A549 (cell line): ENCODE measurements around the gene OXNAD1. TPM values are rescaled to one million over a fixed set of nuclear protein-coding genes. Genes with fewer than 3 reads are reported as not detected.

ENCODE experiments used
- ATAC-seq, 2 experiments: fragments of 200-7000 bp in 1 of 2; fragments of >200 bp in 1 of 2; cut with Nextera tagmentation in 1 of 2; cut with Tn5 transposase in 1 of 2; 3 replicates each; pipeline versions ENCODE4 v1.8.0 to v1.9.1; 2018 to 2020; ENCODE audit warnings: mild to moderate bottlenecking in 1 of 2, moderate library complexity in 1 of 2
- CTCF ChIA-PET: fragments of 300-600 bp; sonication (Branson Sonifier 250); formaldehyde crosslinking; extraction: SDS; loops from one replicate; lab custom pipeline; 2021; ENCODE audit warnings: antibody characterized with exemption, inconsistent platforms; lab: Yijun Ruan, JAX
- POLR2A ChIA-PET: fragments of 350-600 bp; formaldehyde crosslinking; extraction: SDS; loops from one replicate; lab custom pipeline; 2021; ENCODE audit warnings: antibody characterized with exemption, inconsistent platforms; lab: Yijun Ruan, JAX
- DNase-seq, 2 experiments: peaks; one replicate each; pipeline versions ENCODE4 v3.0.0 to v3.0.0-alpha.2; 2011 to 2016; ENCODE audit warnings: low read depth in 1 of 2, low spot score in 1 of 2
- FAIRE-seq: peaks from 2 replicates; lab custom pipeline; 2011; peaks lifted over from hg19 to GRCh38; lab: Jason Lieb, UNC
- H3K27ac ChIP-seq, 2 experiments: fragments of >200 bp; sonication (Bioruptor Twin); formaldehyde crosslinking; 3 replicates each; pipeline ENCODE4 v1.5.1; 2016 to 2017
- H3K4me1 ChIP-seq: fragments of >200 bp; sonication (Bioruptor Twin); formaldehyde crosslinking; 3 replicates; pipeline ENCODE4 v1.6.1; 2016
- H3K4me2 ChIP-seq: fragments of >200 bp; sonication (Bioruptor Twin); formaldehyde crosslinking; 3 replicates; pipeline ENCODE4 v1.6.1; 2016
- H3K4me3 ChIP-seq: fragments of >200 bp; sonication (Bioruptor Twin); formaldehyde crosslinking; 3 replicates; pipeline ENCODE4 v1.5.1; 2016
- H3K9me3 ChIP-seq: fragments of >200 bp; sonication (Bioruptor Twin); formaldehyde crosslinking; 3 replicates; pipeline ENCODE4 v1.6.1; 2016
- BHLHE40 ChIP-seq: IDR thresholded peaks from 2 replicates; pipeline ENCODE4 v1.6.1; 2012; ENCODE audit warnings: low read depth, low read length, inconsistent platforms
- CBX2 ChIP-seq: fragments of 200-600 bp; sonication (generic); IDR thresholded peaks from 2 replicates; pipeline ENCODE4 v1.6.1; 2016; ENCODE audit warnings: low read depth, mild to moderate bottlenecking, borderline replicate concordance
- CHD2 ChIP-seq: fragments of 150-350 bp; IDR thresholded peaks from 2 replicates; pipeline ENCODE4 v1.6.1; 2014; ENCODE audit warnings: low read length; ENCODE audit not compliant: partially characterized antibody
- EHF ChIP-seq: fragments of 250-450 bp; sonication (Bioruptor Pico); IDR thresholded peaks from 2 replicates; pipeline ENCODE4 v1.5.0; 2020; ENCODE audit warnings: mild to moderate bottlenecking
- HOXB13 ChIP-seq: fragments of 250-450 bp; sonication (Bioruptor Pico); IDR thresholded peaks from 2 replicates; pipeline ENCODE4 v1.5.0; 2020; ENCODE audit warnings: low read depth, mild to moderate bottlenecking, moderate library complexity
- KDM1A ChIP-seq: fragments of 200-600 bp; sonication (generic); IDR thresholded peaks from 2 replicates; pipeline ENCODE4 v1.6.1; 2016; ENCODE audit warnings: low read depth, mild to moderate bottlenecking
- KDM5A ChIP-seq: fragments of 200-600 bp; sonication (generic); IDR thresholded peaks from 2 replicates; pipeline ENCODE4 v1.6.1; 2016; ENCODE audit warnings: antibody characterized with exemption, mild to moderate bottlenecking
- MAFK ChIP-seq: fragments of 450-650 bp; IDR thresholded peaks from 2 replicates; pipeline ENCODE4 v1.6.1; 2014; ENCODE audit not compliant: partially characterized antibody
- MYC ChIP-seq: IDR thresholded peaks from 2 replicates; pipeline ENCODE4 v1.6.1; 2012; ENCODE audit warnings: mild to moderate bottlenecking, inconsistent platforms, low read length, improper control_type of control experiment, borderline replicate concordance
- NR3C1 ChIP-seq: fragments of >200 bp; sonication (Bioruptor Twin); formaldehyde crosslinking; IDR thresholded peaks from 3 replicates; pipeline ENCODE4 v1.6.1; 2017
- POLR2A ChIP-seq: IDR thresholded peaks from 2 replicates; pipeline ENCODE4 v1.6.1; 2012; ENCODE audit warnings: mild to moderate bottlenecking, low read length
- POLR2AphosphoS2 ChIP-seq: conservative IDR thresholded peaks from 2 replicates; pipeline ENCODE4 v1.6.1; 2012; ENCODE audit warnings: low read length, improper control_type of control experiment, inconsistent platforms
- RAD21 ChIP-seq, 2 experiments: fragments of >200 bp in 1 of 2; sonication (Bioruptor Twin) in 1 of 2; formaldehyde crosslinking in 1 of 2; IDR thresholded peaks in 1 of 2; conservative IDR thresholded peaks in 1 of 2; 2 replicates in 1 of 2; 3 replicates in 1 of 2; pipeline ENCODE4 v1.6.1; 2012 to 2018; ENCODE audit warnings: inconsistent platforms in 1 of 2
- RFX5 ChIP-seq: fragments of 450-650 bp; IDR thresholded peaks from 2 replicates; pipeline ENCODE4 v1.7.1; 2014; ENCODE audit warnings: antibody characterized with exemption, mild to moderate bottlenecking, moderate library complexity
- RNF2 ChIP-seq: fragments of 200-600 bp; sonication (generic); IDR thresholded peaks from 2 replicates; pipeline ENCODE4 v1.6.1; 2016; ENCODE audit warnings: low read depth, mild to moderate bottlenecking, antibody characterized with exemption, moderate library complexity, borderline replicate concordance
- SMC3 ChIP-seq: fragments of >200 bp; sonication (Bioruptor Twin); formaldehyde crosslinking; IDR thresholded peaks from 3 replicates; pipeline ENCODE4 v1.6.1; 2018; ENCODE audit warnings: inconsistent platforms
- TFCP2L1 ChIP-seq: fragments of 250-450 bp; sonication (Bioruptor Pico); IDR thresholded peaks from 2 replicates; pipeline ENCODE4 v1.5.0; 2021; ENCODE audit warnings: mild to moderate bottlenecking
- ZC3H11A ChIP-seq: fragments of 450-650 bp; IDR thresholded peaks from 2 replicates; pipeline ENCODE4 v1.6.1; 2014; ENCODE audit warnings: antibody characterized with exemption, mild to moderate bottlenecking
- ZNF302 ChIP-seq: fragments of 250-450 bp; sonication (Bioruptor Pico); IDR thresholded peaks from 2 replicates; pipeline ENCODE4 v1.9.0; 2021; ENCODE audit warnings: inconsistent platforms, mild to moderate bottlenecking, moderate library complexity
- WGBS: methylation state at CpG from one replicate; pipeline ENCODE4 v1.1.6; 2017; ENCODE audit errors: missing lambda C conversion rate; 5-methylcytosine and 5-hydroxymethylcytosine counted together
- polyA plus RNA-seq, 4 experiments: library from polyadenylated mRNA; depleted of rRNA in 3 of 4; stranded (reverse); fragments of >200 nt; fragmentation: RNase III in 1 of 4; extraction: RNeasy Plus Mini Kit Qiagen cat#74134 plus additional on column Dnase treatment in 1 of 4; gene quantifications; 2 replicates in 3 of 4; 3 replicates in 1 of 4; pipeline ENCODE4 v1.2.3, GENCODE V29; 2011 to 2017
- TF ChIP-seq, protein P1 (sequence below): IDR thresholded peaks from 2 replicates; pipeline ENCODE4 v1.6.1; 2012
- TF ChIP-seq, protein P2 (sequence below): fragments of 200-600 bp; sonication (generic); IDR thresholded peaks from 2 replicates; pipeline ENCODE4 v1.6.1; 2016; ENCODE audit warnings: antibody characterized with exemption, mild to moderate bottlenecking, moderate library complexity
- TF ChIP-seq, protein P3 (sequence below): fragments of 150-350 bp; IDR thresholded peaks from 2 replicates; pipeline ENCODE4 v1.6.1; 2014; ENCODE audit warnings: low read depth, mild to moderate bottlenecking, low read length
- TF ChIP-seq, protein P4 (sequence below): fragments of >200 bp; sonication (Bioruptor Twin); formaldehyde crosslinking; IDR thresholded peaks from 3 replicates; pipeline ENCODE4 v1.6.1; 2016

OXNAD1 gene
- polyA plus RNA-seq, 2 of the 4 experiments (the other 2 are of a cell fraction), result 8.8 to 25.9 TPM

DNA sequence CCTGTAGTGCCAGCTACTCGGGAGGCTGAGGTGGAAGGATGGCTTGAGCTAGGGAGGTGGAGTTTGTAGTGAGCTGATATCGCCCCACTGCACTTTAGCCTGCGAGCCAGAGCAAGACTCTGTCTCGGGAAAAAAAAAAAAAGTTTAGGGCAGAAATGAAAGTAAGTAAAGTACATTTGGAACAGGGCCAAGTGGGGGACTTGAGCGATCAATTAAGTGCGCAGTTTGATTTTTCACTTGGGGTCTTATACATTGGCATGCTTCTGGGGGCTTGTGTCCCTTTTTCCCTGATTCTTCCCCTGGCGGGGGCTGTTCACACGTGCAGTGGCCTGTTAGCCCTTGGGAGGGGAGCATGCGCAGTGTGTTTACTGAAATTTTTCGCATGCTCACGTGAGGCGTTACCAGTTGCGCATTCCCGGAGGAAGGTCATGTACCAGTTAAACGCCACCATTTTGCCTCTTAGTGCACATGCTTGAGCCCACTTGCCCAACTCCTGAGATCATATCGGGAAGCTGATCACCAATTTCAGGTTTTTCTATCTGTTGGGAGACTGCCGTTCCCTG lies 48.6 kb upstream of the OXNAD1 start:
- Histone ChIP-seq H3K4me3 (no peak overlapping the region), H3K9me3 (no peaks in the 10 kb centered on the region), H3K27ac (no peak overlapping the region), H3K4me2 (no peak overlapping the region), H3K4me1 (no peaks in the 10 kb centered on the region)
- no peak for DNase-seq
- 88% methylated on average over 17 of the region's 17 CpGs for WGBS
- no peak for FAIRE-seq
- no peak for ATAC-seq
- ChIA-PET POLR2A (no interaction called here), CTCF (interaction anchor here (0.6 kb wide), 2 partner anchors 28 to 31 kb away, joined by 3 read pairs; no protein-coding TSS in a partner anchor)
- TF ChIP-seq HOXB13 (CRISPR knock-in tag), result no peak
- TF ChIP-seq, protein P1, sequence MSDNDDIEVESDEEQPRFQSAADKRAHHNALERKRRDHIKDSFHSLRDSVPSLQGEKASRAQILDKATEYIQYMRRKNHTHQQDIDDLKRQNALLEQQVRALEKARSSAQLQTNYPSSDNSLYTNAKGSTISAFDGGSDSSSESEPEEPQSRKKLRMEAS, result no peak
- no peak for TF ChIP-seq POLR2A
- no peak for TF ChIP-seq RFX5
- no peak for TF ChIP-seq ZNF302 (CRISPR knock-in tag)
- no peak for TF ChIP-seq MYC
- TF ChIP-seq, all 56 proteins: peak for 0

DNA sequence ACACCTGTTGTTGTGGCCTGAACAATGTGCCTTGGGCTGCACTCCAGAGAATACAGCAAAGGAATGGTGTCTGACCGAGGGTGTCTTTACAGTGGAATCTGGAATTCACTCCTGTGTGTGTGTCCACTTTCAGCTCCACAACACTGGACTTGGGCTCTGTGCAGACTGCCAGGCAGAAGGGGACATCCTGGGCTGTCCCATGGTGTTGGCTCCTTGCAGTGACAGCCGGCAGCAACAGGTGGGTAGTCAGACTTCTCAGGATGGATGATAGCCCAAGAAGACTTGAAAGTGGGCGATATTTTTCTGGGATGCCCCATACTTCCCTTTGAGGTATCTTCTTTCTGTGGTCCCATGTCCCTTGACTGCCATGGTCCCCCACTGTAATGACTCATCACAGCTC lies 45.2 kb upstream of the OXNAD1 start:
- Histone ChIP-seq H3K4me3 (no peak overlapping the region), H3K27ac (no peak overlapping the region), H3K4me1 (no peaks in the 10 kb centered on the region), H3K9me3 (no peaks in the 10 kb centered on the region), H3K4me2 (no peak overlapping the region)
- ATAC-seq (no peak), DNase-seq (no peak), FAIRE-seq (no peak)
- WGBS, result 63% methylated on average over 3 of the region's 3 CpGs
- ChIA-PET CTCF (no interaction called here), POLR2A (no interaction called here)
- TF ChIP-seq POLR2AphosphoS2, result no peak
- no peak for TF ChIP-seq TFCP2L1 (CRISPR knock-in tag)
- TF ChIP-seq RAD21 (conservative IDR thresholded peaks at IDR 0.05 in 1 of 2, IDR thresholded peaks at IDR 0.05 in 1 of 2), result no peak
- TF ChIP-seq RNF2, result no peak
- TF ChIP-seq SMC3, result no peak
- TF ChIP-seq, protein P2, sequence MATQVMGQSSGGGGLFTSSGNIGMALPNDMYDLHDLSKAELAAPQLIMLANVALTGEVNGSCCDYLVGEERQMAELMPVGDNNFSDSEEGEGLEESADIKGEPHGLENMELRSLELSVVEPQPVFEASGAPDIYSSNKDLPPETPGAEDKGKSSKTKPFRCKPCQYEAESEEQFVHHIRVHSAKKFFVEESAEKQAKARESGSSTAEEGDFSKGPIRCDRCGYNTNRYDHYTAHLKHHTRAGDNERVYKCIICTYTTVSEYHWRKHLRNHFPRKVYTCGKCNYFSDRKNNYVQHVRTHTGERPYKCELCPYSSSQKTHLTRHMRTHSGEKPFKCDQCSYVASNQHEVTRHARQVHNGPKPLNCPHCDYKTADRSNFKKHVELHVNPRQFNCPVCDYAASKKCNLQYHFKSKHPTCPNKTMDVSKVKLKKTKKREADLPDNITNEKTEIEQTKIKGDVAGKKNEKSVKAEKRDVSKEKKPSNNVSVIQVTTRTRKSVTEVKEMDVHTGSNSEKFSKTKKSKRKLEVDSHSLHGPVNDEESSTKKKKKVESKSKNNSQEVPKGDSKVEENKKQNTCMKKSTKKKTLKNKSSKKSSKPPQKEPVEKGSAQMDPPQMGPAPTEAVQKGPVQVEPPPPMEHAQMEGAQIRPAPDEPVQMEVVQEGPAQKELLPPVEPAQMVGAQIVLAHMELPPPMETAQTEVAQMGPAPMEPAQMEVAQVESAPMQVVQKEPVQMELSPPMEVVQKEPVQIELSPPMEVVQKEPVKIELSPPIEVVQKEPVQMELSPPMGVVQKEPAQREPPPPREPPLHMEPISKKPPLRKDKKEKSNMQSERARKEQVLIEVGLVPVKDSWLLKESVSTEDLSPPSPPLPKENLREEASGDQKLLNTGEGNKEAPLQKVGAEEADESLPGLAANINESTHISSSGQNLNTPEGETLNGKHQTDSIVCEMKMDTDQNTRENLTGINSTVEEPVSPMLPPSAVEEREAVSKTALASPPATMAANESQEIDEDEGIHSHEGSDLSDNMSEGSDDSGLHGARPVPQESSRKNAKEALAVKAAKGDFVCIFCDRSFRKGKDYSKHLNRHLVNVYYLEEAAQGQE, result no peak
- TF ChIP-seq KDM1A, result no peak

DNA sequence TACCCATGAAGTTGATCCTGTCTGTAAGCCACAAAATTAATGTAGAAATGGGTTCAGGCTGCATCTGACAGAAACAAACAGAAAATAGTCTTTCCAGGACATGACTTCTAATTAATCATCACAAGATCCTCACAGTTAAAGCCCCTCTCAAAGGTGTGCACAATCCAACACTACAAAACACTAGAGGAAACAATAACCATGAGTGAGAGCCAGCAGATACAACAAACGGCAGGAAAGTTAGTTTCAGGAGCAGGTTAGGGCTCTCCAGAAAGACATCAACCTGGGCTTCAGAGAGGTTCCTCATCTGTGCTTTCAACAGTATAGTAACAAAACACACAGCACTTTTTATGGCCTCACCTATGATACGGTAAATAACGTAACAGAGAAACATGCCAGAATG lies 43.0 kb upstream of the OXNAD1 start:
- FAIRE-seq, result no peak

DNA sequence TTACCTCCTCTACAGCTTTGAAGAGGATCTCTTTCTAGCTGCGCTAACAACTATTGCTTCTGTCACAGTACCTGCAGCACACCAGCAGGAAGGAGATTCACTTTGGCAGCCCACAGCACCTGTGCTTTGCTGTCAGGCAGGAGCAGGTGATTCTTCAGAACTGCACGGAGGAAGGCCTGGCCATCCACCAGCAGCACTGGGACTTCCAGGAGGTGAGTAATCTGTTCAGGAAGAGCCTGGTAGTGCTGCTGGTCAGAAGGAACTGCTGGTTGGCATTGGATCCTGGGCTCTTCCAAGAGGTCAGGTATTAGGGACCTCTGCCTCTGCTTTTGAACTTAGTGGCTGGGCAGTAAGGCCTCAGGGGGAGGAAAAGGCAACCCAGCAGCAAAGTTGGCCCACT lies 42.5 kb upstream of the OXNAD1 start:
- TF ChIP-seq POLR2A (no peak), ZC3H11A (no peak), BHLHE40 (no peak), CBX2 (no peak), MAFK (no peak), EHF (CRISPR knock-in tag) (no peak), NR3C1 (no peak)
- TF ChIP-seq, protein P3, sequence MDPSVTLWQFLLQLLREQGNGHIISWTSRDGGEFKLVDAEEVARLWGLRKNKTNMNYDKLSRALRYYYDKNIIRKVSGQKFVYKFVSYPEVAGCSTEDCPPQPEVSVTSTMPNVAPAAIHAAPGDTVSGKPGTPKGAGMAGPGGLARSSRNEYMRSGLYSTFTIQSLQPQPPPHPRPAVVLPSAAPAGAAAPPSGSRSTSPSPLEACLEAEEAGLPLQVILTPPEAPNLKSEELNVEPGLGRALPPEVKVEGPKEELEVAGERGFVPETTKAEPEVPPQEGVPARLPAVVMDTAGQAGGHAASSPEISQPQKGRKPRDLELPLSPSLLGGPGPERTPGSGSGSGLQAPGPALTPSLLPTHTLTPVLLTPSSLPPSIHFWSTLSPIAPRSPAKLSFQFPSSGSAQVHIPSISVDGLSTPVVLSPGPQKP, result no peak
- TF ChIP-seq, protein P1, result no peak
- TF ChIP-seq, protein P4, sequence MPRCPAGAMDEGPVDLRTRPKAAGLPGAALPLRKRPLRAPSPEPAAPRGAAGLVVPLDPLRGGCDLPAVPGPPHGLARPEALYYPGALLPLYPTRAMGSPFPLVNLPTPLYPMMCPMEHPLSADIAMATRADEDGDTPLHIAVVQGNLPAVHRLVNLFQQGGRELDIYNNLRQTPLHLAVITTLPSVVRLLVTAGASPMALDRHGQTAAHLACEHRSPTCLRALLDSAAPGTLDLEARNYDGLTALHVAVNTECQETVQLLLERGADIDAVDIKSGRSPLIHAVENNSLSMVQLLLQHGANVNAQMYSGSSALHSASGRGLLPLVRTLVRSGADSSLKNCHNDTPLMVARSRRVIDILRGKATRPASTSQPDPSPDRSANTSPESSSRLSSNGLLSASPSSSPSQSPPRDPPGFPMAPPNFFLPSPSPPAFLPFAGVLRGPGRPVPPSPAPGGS, result no peak
- Histone ChIP-seq H3K27ac (no peak overlapping the region), H3K4me1 (no peaks in the 10 kb centered on the region), H3K4me2 (no peak overlapping the region), H3K9me3 (no peaks in the 10 kb centered on the region), H3K4me3 (no peak overlapping the region)
- ChIA-PET CTCF (interaction anchor here (0.5 kb wide), 1 partner anchor 358 kb away, joined by 3 read pairs; no protein-coding TSS in a partner anchor), POLR2A (no interaction called here)
- ATAC-seq, result no peak
- FAIRE-seq, result no peak
- no peak for DNase-seq
- whole genome bisulfite sequencing, result 63% methylated on average over 2 of the region's 2 CpGs

More for the DNA sequence above, 43.0 kb upstream of the OXNAD1 start:
- DNase-seq, result no peak
- Histone ChIP-seq H3K4me2 (no peak overlapping the region), H3K27ac (no peak overlapping the region), H3K9me3 (no peaks in the 10 kb centered on the region), H3K4me3 (no peak overlapping the region), H3K4me1 (no peaks in the 10 kb centered on the region)
- POLR2A ChIA-PET, result no interaction called here
- WGBS, result 69% methylated on average over 3 of the region's 3 CpGs
- ATAC-seq, result no peak
- TF ChIP-seq CHD2, result no peak
- TF ChIP-seq KDM5A, result no peak
- no peak for TF ChIP-seq HOXB13 (CRISPR knock-in tag)
- TF ChIP-seq, protein P1, result no peak
- TF ChIP-seq, all 56 proteins: peak for 0
- CTCF ChIA-PET, result interaction anchor here (0.5 to 1.6 kb wide), 2 partner anchors 10 to 358 kb away, joined by 3 to 4 read pairs; no protein-coding TSS in a partner anchor
